Endothelial cell of umbilical vein (primary cell): ENCODE measurements around the gene GTF3C2.

Source experiments
- CTCF ChIP-seq, 2 donors: IDR thresholded peaks; 1 replicate in 1 of 2; 2 replicates in 1 of 2; pipeline ENCODE4 v1.5.1; 2011; ENCODE audit warnings: low read length in 2 of 2, mild to moderate bottlenecking in 2 of 2, moderate library complexity in 2 of 2, control low read depth in 1 of 2, inconsistent platforms in 1 of 2, low read depth in 1 of 2; ENCODE audit not compliant: insufficient read depth in 1 of 2; ENCODE audit errors: extremely low read depth in 1 of 2
- FOS ChIP-seq: IDR thresholded peaks from 2 replicates; pipeline ENCODE4 v1.6.1; 2011; ENCODE audit warnings: mild to moderate bottlenecking, low read length, moderate library complexity, borderline replicate concordance; ENCODE audit not compliant: insufficient read depth
- POLR2A ChIP-seq: IDR thresholded peaks from 2 replicates; pipeline ENCODE4 v1.6.1; 2012; ENCODE audit warnings: low read depth, mild to moderate bottlenecking, control low read depth, low read length

- TF ChIP-seq FOS, result no peak
- TF ChIP-seq CTCF (IDR thresholded peaks at IDR 0.05; ENCODE audit: extremely low read depth in 1 of 2, insufficient read depth in 1 of 2, low read depth in 1 of 2, low read length in 2 of 2), result no peak
- no peak for TF ChIP-seq POLR2A
These were observed 75.7 kb downstream of the GTF3C2 start for GRCh38 chr2:27280826-27281225.
